ENCODE data around the gene GPRC5D.
A peak's percentile ranks its signal among the peaks of the same experiment; 100 is the strongest.

Gene GPRC5D

GRCh38 chr12:12933742-12934141 lies 18.2 kb downstream of the GPRC5D start:
- DNase-seq: no peak

- no peak for DNase-seq
These were observed 21.2 kb downstream of the GPRC5D start for GRCh38 chr12:12930633-12931219.

- DNase-seq: no peak
These were observed 22.3 kb downstream of the GPRC5D start for GRCh38 chr12:12929696-12930095.

- DNase-seq: peak; percentile 82
These were observed 24.5 kb downstream of the GPRC5D start for GRCh38 chr12:12927211-12928079.

- DNase-seq: no peak
These were observed 25.3 kb downstream of the GPRC5D start for GRCh38 chr12:12926571-12927071.

- DNase-seq: no peak
These were observed 26.6 kb downstream of the GPRC5D start for GRCh38 chr12:12925388-12925787.

- DNase-seq: no peak
These were observed 27.8 kb downstream of the GPRC5D start for GRCh38 chr12:12924169-12924568.

GRCh38 chr12:12922978-12923377 lies 29.0 kb downstream of the GPRC5D start:
- no peak for DNase-seq

GRCh38 chr12:12922191-12922616 lies 29.8 kb downstream of the GPRC5D start:
- no peak for DNase-seq

GRCh38 chr12:12919666-12920435 lies 32.1 kb downstream of the GPRC5D start:
- no peak for DNase-seq

GRCh38 chr12:12918781-12919389 lies 33.1 kb downstream of the GPRC5D start:
- no peak for DNase-seq

- no peak for DNase-seq
These were observed 34.5 kb downstream of the GPRC5D start for GRCh38 chr12:12917517-12917916.

- peak; percentile 95 for DNase-seq
These were observed 35.6 kb downstream of the GPRC5D start for GRCh38 chr12:12916135-12916944.

- no peak for DNase-seq
These were observed 36.3 kb downstream of the GPRC5D start for GRCh38 chr12:12915656-12916055.

GRCh38 chr12:12912711-12913110 lies 39.3 kb downstream of the GPRC5D start:
- DNase-seq: no peak

GRCh38 chr12:12909995-12910420 lies 42.0 kb downstream of the GPRC5D start:
- no peak for DNase-seq

GRCh38 chr12:12909228-12909994 lies 42.6 kb downstream of the GPRC5D start:
- no peak for DNase-seq

GRCh38 chr12:12908711-12909110 lies 43.3 kb downstream of the GPRC5D start:
- DNase-seq: no peak

- no peak for DNase-seq
These were observed 43.7 kb downstream of the GPRC5D start for GRCh38 chr12:12908252-12908651.

GRCh38 chr12:12907552-12907951 lies 44.4 kb downstream of the GPRC5D start:
- no peak for DNase-seq
